HepG2 (cell line): Measurements from ENCODE around the gene KRTAP5-1. TPM values are rescaled to one million over a fixed set of nuclear protein-coding genes. Genes with fewer than 3 reads are reported as not detected.

Experiments
- CCAR2 ChIP-seq: fragments of 200-400 bp; formaldehyde crosslinking; optimal IDR thresholded peaks from 2 replicates; pipeline ENCODE3; 2018; ENCODE audit warnings: low read depth, mild to moderate bottlenecking, low read length, moderate library complexity
- CREM ChIP-seq, 2 experiments: sonication (generic) in 1 of 2; formaldehyde crosslinking in 1 of 2; IDR thresholded peaks; 2 replicates each; pipeline versions ENCODE4 v1.4.0 to v1.6.1; 2016 to 2020; ENCODE audit warnings: antibody characterized with exemption in 1 of 2, mild to moderate bottlenecking in 1 of 2, missing genetic modification reagents in 1 of 2
- ELK4 ChIP-seq: sonication (generic); formaldehyde crosslinking; IDR thresholded peaks from 2 replicates; pipeline ENCODE4 v1.9.0; 2021; ENCODE audit warnings: missing genetic modification reagents, borderline replicate concordance
- JUND ChIP-seq: sonication (generic); formaldehyde crosslinking; IDR thresholded peaks from 2 replicates; pipeline ENCODE4 v1.8.0; 2022; ENCODE audit warnings: mild to moderate bottlenecking, missing genetic modification reagents
- POLR2G ChIP-seq: fragments of 200-400 bp; formaldehyde crosslinking; IDR thresholded peaks from 2 replicates; pipeline ENCODE4 v1.6.1; 2018; ENCODE audit warnings: mild to moderate bottlenecking, low read depth, low read length, moderate library complexity
- RARG ChIP-seq: sonication (generic); formaldehyde crosslinking; IDR thresholded peaks from 2 replicates; pipeline ENCODE4 v1.4.0; 2020; ENCODE audit warnings: low read depth, mild to moderate bottlenecking, missing genetic modification reagents
- SAP130 ChIP-seq: IDR thresholded peaks from 2 replicates; pipeline ENCODE4 v1.6.1; 2016; ENCODE audit warnings: low read depth
- SMARCC2 ChIP-seq: fragments of 450-650 bp; IDR thresholded peaks from 2 replicates; pipeline ENCODE4 v1.6.1; 2017; ENCODE audit warnings: antibody characterized with exemption, mild to moderate bottlenecking
- SMARCE1 ChIP-seq: fragments of 450-650 bp; IDR thresholded peaks from 2 replicates; pipeline ENCODE4 v1.6.1; 2017; ENCODE audit warnings: borderline replicate concordance
- SRSF4 ChIP-seq: fragments of 200-400 bp; formaldehyde crosslinking; IDR thresholded peaks from one replicate; pipeline ENCODE4 v1.6.1; 2018; ENCODE audit warnings: mild to moderate bottlenecking, low read depth, low read length, moderate library complexity; ENCODE audit not compliant: poor library complexity, severe bottlenecking
- STAG1 ChIP-seq: sonication (generic); formaldehyde crosslinking; IDR thresholded peaks from 2 replicates; pipeline ENCODE4 v1.4.0; 2020; ENCODE audit warnings: missing genetic modification reagents
- TBX2 ChIP-seq: sonication (generic); formaldehyde crosslinking; IDR thresholded peaks from 2 replicates; pipeline ENCODE4 v1.5.0; 2020; ENCODE audit warnings: missing genetic modification reagents, mild to moderate bottlenecking, borderline replicate concordance
- TRIM24 ChIP-seq: sonication (generic); formaldehyde crosslinking; IDR thresholded peaks from 2 replicates; pipeline ENCODE4 v1.8.0; 2022; ENCODE audit warnings: mild to moderate bottlenecking, missing genetic modification reagents
- ZNF124 ChIP-seq: sonication (generic); formaldehyde crosslinking; IDR thresholded peaks from 2 replicates; pipeline ENCODE4 v1.4.0; 2020; ENCODE audit warnings: missing genetic modification reagents
- ZNF468 ChIP-seq: sonication (generic); formaldehyde crosslinking; IDR thresholded peaks from 2 replicates; pipeline ENCODE4 v1.8.0; 2022; ENCODE audit warnings: mild to moderate bottlenecking, moderate library complexity, missing genetic modification reagents
- ZNF574 ChIP-seq: sonication (generic); formaldehyde crosslinking; IDR thresholded peaks from 2 replicates; pipeline ENCODE4 v1.4.0; 2020; ENCODE audit warnings: missing genetic modification reagents
- ZNF777 ChIP-seq: sonication (generic); formaldehyde crosslinking; IDR thresholded peaks from 2 replicates; pipeline ENCODE4 v1.4.0; 2020; ENCODE audit warnings: missing genetic modification reagents
- ZNF790 ChIP-seq: sonication (generic); formaldehyde crosslinking; IDR thresholded peaks from 2 replicates; pipeline ENCODE4 v1.8.0; 2022; ENCODE audit warnings: missing genetic modification reagents, mild to moderate bottlenecking, borderline replicate concordance
- ZSCAN9 ChIP-seq: IDR thresholded peaks from 2 replicates; pipeline ENCODE4 v1.6.1; 2016; ENCODE audit warnings: borderline replicate concordance
- polyA plus RNA-seq, 8 experiments: library from polyadenylated mRNA; depleted of rRNA in 3 of 8; stranded (reverse) in 7 of 8; unstranded in 1 of 8; fragments of >200 nt; fragmentation: Illumina TruSeq in 4 of 8; extraction: Trizol in 4 of 8; gene quantifications; 2 replicates each; pipeline versions ENCODE4 v1.2.1 to v1.2.3, GENCODE V29; 2011 to 2016; ENCODE audit warnings: low read depth in 4 of 8, missing spikeins in 1 of 8, mixed read lengths in 1 of 8; ENCODE audit not compliant: insufficient read depth in 1 of 8
- total RNA-seq, 5 experiments: library from RNA; depleted of rRNA; stranded (reverse); fragments of >200 nt; fragmentation: Illumina TruSeq; extraction: Trizol; gene quantifications; 2 replicates each; pipeline ENCODE4 v1.2.3, GENCODE V29; 2016; ENCODE audit warnings: low read depth in 1 of 5
- TF ChIP-seq, protein P1 (sequence below): sonication (generic); formaldehyde crosslinking; IDR thresholded peaks from 2 replicates; pipeline ENCODE4 v1.4.0; 2020; ENCODE audit warnings: mild to moderate bottlenecking, missing genetic modification reagents
- TF ChIP-seq, protein P2 (sequence below): sonication (generic); formaldehyde crosslinking; IDR thresholded peaks from 2 replicates; pipeline ENCODE4 v1.4.0; 2020; ENCODE audit warnings: low read depth, mild to moderate bottlenecking, missing genetic modification reagents
- TF ChIP-seq, protein P3 (sequence below): sonication (generic); formaldehyde crosslinking; IDR thresholded peaks from 2 replicates; pipeline ENCODE4 v1.4.0; 2020; ENCODE audit warnings: mild to moderate bottlenecking, missing genetic modification reagents

KRTAP5-1 gene
- total and polyA plus RNA-seq, 2 of the 13 experiments (the other 11 are each of a cell fraction or from before 2014, with no cell fraction given), result not detected

DNA sequence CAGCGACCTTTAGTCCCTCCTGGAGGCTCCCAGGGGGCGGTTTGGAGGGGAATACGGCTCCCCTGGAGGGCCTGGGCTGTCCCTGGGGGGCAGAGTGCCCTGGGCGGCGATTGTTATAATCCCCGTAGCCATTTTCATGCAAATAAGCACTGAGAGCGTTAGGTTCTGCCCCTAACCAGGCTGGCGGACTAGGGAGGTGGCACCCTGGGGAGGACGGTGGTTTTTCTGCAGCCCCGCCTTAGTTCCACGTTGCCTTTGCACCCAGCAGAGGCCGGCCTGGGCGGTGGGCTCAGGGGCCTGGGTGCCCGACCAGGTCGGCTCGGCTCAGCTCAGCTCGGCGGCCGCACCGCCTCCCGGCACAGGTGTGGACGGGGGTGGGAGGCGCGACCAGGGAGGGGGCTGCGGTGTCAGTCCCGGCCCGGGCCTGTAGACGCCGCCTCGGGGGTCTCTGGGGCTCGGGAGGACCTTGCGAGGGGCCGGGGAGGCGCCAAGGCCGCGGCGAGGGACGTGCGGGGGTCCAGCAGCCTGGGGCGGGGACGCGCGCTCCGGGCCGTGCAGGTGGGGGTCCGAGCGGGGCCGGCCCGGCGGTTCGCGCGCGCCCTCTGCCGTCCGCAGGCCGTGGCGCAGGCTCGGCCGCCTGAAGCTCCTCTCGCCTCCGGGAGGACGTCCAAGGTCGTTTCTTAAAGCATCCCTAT is 10.7 kb downstream of the KRTAP5-1 start (continued):
- TF ChIP-seq ZNF574 (CRISPR knock-in tag) (0 out of 2 replicates have a peak, but pooled peaks have one; percentile 22), SMARCE1 (no peak), SRSF4 (no peak), SMARCC2 (no peak), ELK4 (CRISPR knock-in tag) (no peak), ZNF124 (no peak), TRIM24 (CRISPR knock-in tag) (no peak), TBX2 (no peak; the same call in 1 of the 2 replicates), ZNF777 (CRISPR knock-in tag) (peak; percentile 66), STAG1 (CRISPR knock-in tag) (peak; percentile 65), CCAR2 (no peak), ZNF790 (CRISPR knock-in tag) (0 out of 2 replicates have a peak, but pooled peaks have one; percentile 31), JUND (CRISPR knock-in tag) (no peak), RARG (CRISPR knock-in tag) (no peak), CREM (IDR thresholded peaks at IDR 0.05) (no peak), CREM (CRISPR knock-in tag; IDR thresholded peaks at IDR 0.05) (no peak), ZSCAN9 (CRISPR knock-in tag) (no peak), ZNF468 (no peak), SAP130 (CRISPR knock-in tag) (peak; percentile 19; the same call in 1 of the 2 replicates), POLR2G (no peak)
- TF ChIP-seq, protein P1, sequence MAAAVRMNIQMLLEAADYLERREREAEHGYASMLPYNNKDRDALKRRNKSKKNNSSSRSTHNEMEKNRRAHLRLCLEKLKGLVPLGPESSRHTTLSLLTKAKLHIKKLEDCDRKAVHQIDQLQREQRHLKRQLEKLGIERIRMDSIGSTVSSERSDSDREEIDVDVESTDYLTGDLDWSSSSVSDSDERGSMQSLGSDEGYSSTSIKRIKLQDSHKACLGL, result no peak
- TF ChIP-seq, protein P2, sequence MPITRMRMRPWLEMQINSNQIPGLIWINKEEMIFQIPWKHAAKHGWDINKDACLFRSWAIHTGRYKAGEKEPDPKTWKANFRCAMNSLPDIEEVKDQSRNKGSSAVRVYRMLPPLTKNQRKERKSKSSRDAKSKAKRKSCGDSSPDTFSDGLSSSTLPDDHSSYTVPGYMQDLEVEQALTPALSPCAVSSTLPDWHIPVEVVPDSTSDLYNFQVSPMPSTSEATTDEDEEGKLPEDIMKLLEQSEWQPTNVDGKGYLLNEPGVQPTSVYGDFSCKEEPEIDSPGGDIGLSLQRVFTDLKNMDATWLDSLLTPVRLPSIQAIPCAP, result no peak
- TF ChIP-seq, protein P3, sequence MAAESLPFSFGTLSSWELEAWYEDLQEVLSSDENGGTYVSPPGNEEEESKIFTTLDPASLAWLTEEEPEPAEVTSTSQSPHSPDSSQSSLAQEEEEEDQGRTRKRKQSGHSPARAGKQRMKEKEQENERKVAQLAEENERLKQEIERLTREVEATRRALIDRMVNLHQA (CRISPR knock-in tag), result no peak
